ENCODE measurements around the gene GPR160. TPM values are rescaled to one million over a fixed set of nuclear protein-coding genes. Genes with fewer than 3 reads are reported as not detected.

The GPR160 gene
- total RNA-seq, 1 experiment from 2014 or later: 53.8 TPM

GRCh38 chr3:170081079-170081741 is 43.4 kb downstream of the GPR160 start:
- CTCF ChIA-PET: interaction anchor here (1.0 kb wide), 1 partner anchor 8 kb away, joined by 3 read pairs; no protein-coding TSS in a partner anchor
- intact Hi-C loops (cut with micrococcal nuclease; ENCODE audit: unreplicated experiment): no loop called here
- H3K9me3 Mint-ChIP-seq (ENCODE audit: low read depth, unreplicated experiment): no peaks in the 10 kb centered on the region
- no peak overlapping the region for H3K27ac Mint-ChIP-seq (ENCODE audit: unreplicated experiment)
- H3K4me1 Mint-ChIP-seq (ENCODE audit: low read depth, unreplicated experiment): peaks cover 19% of the 10 kb centered on the region
- BruUV-seq (replicated peaks): no TSS peak
- TF ChIP-seq CTCF (IDR thresholded peaks at IDR 0.05; ENCODE audit: unreplicated experiment): no peak
- no peak overlapping the region for H3K4me3 Mint-ChIP-seq (ENCODE audit: low read depth, unreplicated experiment)
- peaks cover 46% of the 10 kb centered on the region for H3K36me3 Mint-ChIP-seq (ENCODE audit: insufficient read depth, unreplicated experiment)
- H3K27me3 Mint-ChIP-seq (ENCODE audit: unreplicated experiment): no peaks in the 10 kb centered on the region
- DNase-seq: no peak

GRCh38 chr3:170083343-170083742 is 45.5 kb downstream of the GPR160 start:
- no TSS peak for BruUV-seq (replicated peaks)
- Mint-ChIP-seq H3K4me1 (ENCODE audit: low read depth, unreplicated experiment) (peaks cover 19% of the 10 kb centered on the region), H3K27me3 (ENCODE audit: unreplicated experiment) (no peaks in the 10 kb centered on the region), H3K36me3 (ENCODE audit: insufficient read depth, unreplicated experiment) (peaks cover 38% of the 10 kb centered on the region), H3K9me3 (ENCODE audit: low read depth, unreplicated experiment) (no peaks in the 10 kb centered on the region), H3K27ac (ENCODE audit: unreplicated experiment) (peak overlapping the region; percentile 1), H3K4me3 (ENCODE audit: low read depth, unreplicated experiment) (no peak overlapping the region)
- CTCF ChIA-PET: interaction anchor here (0.5 to 1.9 kb wide), 2 partner anchors 11 to 774 kb away, joined by 3 to 4 read pairs; no protein-coding TSS in a partner anchor
- intact Hi-C loops (cut with micrococcal nuclease; ENCODE audit: unreplicated experiment): no loop called here
- no peak for TF ChIP-seq CTCF (IDR thresholded peaks at IDR 0.05; ENCODE audit: unreplicated experiment)
- DNase-seq: no peak

- CTCF ChIA-PET: no interaction called here
- Mint-ChIP-seq H3K27me3 (ENCODE audit: unreplicated experiment) (no peaks in the 10 kb centered on the region), H3K4me3 (ENCODE audit: low read depth, unreplicated experiment) (no peak overlapping the region), H3K27ac (ENCODE audit: unreplicated experiment) (no peak overlapping the region), H3K4me1 (ENCODE audit: low read depth, unreplicated experiment) (peaks cover 7% of the 10 kb centered on the region), H3K36me3 (ENCODE audit: insufficient read depth, unreplicated experiment) (peaks cover 36% of the 10 kb centered on the region), H3K9me3 (ENCODE audit: low read depth, unreplicated experiment) (no peaks in the 10 kb centered on the region)
- no TSS peak for BruUV-seq (replicated peaks)
- no peak for DNase-seq
- intact Hi-C loops (cut with micrococcal nuclease; ENCODE audit: unreplicated experiment): no loop called here
- no peak for TF ChIP-seq CTCF (IDR thresholded peaks at IDR 0.05; ENCODE audit: unreplicated experiment)
Measured at GRCh38 chr3:170085396-170085795, 47.6 kb downstream of the GPR160 start.

DNA sequence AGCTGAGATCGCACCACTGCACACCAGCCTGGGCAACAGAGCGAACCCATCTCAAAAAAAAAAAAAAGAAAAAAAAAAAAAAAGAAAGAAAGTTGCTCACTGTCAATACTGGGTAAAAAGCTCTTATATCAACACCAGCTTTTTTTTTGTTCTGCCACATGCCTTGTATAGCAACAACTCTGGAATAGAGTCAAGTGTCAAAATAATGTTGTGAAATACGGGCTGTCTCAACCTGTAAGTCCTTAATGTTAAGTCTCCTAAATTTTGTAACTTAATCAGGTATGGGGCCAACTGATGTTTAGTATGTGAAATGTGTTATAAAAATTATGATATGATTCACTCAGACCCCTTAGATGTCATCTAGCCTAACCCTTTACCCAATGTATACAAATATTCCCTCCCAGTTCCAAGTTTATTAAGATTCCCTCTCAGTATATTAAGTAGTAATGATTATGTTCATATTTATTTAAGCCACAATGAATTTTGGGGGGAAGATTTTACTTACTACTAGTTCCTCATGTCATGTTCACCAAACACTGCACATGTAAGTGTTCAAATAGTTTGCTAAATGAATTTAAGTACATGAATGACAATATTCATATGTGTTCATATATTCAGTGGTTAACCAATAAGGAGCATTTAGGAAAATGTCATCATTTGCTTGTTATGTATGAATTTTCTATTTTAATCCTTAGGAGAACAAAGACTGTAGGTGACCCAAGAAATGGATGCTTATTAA is 52.2 kb downstream of the GPR160 start:
- TF ChIP-seq CTCF (IDR thresholded peaks at IDR 0.05; ENCODE audit: unreplicated experiment): no peak
- H3K9me3 Mint-ChIP-seq (ENCODE audit: low read depth, unreplicated experiment): no peaks in the 10 kb centered on the region
- CTCF ChIA-PET: interaction anchor here (0.7 to 1.7 kb wide), 3 partner anchors 9 to 29 kb away, joined by 3 to 4 read pairs (median 3); no protein-coding TSS in a partner anchor
- H3K27me3 Mint-ChIP-seq (ENCODE audit: unreplicated experiment): no peaks in the 10 kb centered on the region
- BruUV-seq (replicated peaks): no TSS peak
- peaks cover 31% of the 10 kb centered on the region for H3K36me3 Mint-ChIP-seq (ENCODE audit: insufficient read depth, unreplicated experiment)
- peak overlapping the region; percentile 15 for H3K27ac Mint-ChIP-seq (ENCODE audit: unreplicated experiment)
- H3K4me3 Mint-ChIP-seq (ENCODE audit: low read depth, unreplicated experiment): no peak overlapping the region
- intact Hi-C loops (cut with micrococcal nuclease; ENCODE audit: unreplicated experiment): no loop called here
- DNase-seq: no peak
- no peaks in the 10 kb centered on the region for H3K4me1 Mint-ChIP-seq (ENCODE audit: low read depth, unreplicated experiment)

Measured in Calu3 (cell line).